ENCODE results near the gene SLF1. TPM values are rescaled to one million over a fixed set of nuclear protein-coding genes. Genes with fewer than 3 reads are reported as not detected.

The SLF1 gene
- total and polyA plus RNA-seq, 2 experiments from 2014 or later: 36.3 to 43.8 TPM

DNA sequence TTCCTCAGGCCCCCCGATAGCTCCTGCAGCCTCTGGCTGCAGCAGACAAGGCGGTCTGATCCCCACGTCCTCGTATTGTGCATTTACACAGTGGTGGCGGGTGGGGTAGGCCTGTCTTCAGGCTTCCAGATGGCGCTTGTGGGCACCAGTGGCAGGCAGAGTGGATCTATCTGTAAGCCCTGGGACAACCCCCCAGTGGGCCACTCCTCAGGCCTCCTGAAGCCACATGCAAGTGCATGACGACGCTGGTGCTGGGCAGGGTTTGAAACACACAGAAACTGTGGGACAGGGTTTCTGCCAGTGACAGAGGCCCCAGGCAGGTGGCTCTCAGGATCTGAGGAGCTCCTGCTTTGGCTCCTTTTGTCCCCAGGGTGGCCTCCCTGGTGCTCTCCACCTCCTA is 42.0 kb downstream of the SLF1 start:
- Histone ChIP-seq H3K27me3 (ENCODE audit: insufficient read depth) (no peaks in the 10 kb centered on the region), H3K27ac (ENCODE audit: low read depth) (no peak overlapping the region), H3F3A (replicated peaks; ENCODE audit: low read depth) (no peaks in the 10 kb centered on the region), H4K20me1 (replicated peaks; ENCODE audit: insufficient read depth) (0 out of 2 replicates have a peak, but pooled peaks cover 5% of the 10 kb centered on the region), H3K36me3 (ENCODE audit: insufficient read depth) (peaks cover 5% of the 10 kb centered on the region; the same call in 1 of the 2 replicates), H2AFZ (no peak overlapping the region), H3K4me2 (no peak overlapping the region), H3K79me2 (replicated peaks; ENCODE audit: insufficient read depth) (peaks cover 17% of the 10 kb centered on the region), H3K4me1 (ENCODE audit: insufficient read depth) (no peaks in the 10 kb centered on the region), H3K4me3 (no peak overlapping the region), H3K9me2 (ENCODE audit: insufficient read depth) (no peaks in the 10 kb centered on the region)
- Mint-ChIP-seq H3K4me1 (no peaks in the 10 kb centered on the region), H3K36me3 (ENCODE audit: low read depth) (peaks cover 62% of the 10 kb centered on the region), H3K27ac (no peak overlapping the region), H3K9me3 (peaks cover 27% of the 10 kb centered on the region; the same call in 2 of the 3 replicates), H3K4me3 (no peak overlapping the region), H3K27me3 (ENCODE audit: insufficient read depth, low read depth, poor library complexity) (peaks cover 6% of the 10 kb centered on the region)
- ATAC-seq (no peak), DNase-seq (ENCODE audit: low spot score) (no peak)
- TF ChIP-seq ZNF114 (CRISPR knock-in tag; IDR thresholded peaks at IDR 0.05) (no peak), ZNF331 (CRISPR knock-in tag; IDR thresholded peaks at IDR 0.05; ENCODE audit: low read depth) (no peak), POLR2AphosphoS5 (IDR thresholded peaks at IDR 0.05; ENCODE audit: low read depth) (no peak), JUNB (IDR thresholded peaks at IDR 0.05; ENCODE audit: unreplicated experiment) (no peak), CREB1 (CRISPR knock-in tag; IDR thresholded peaks at IDR 0.05; ENCODE audit: low read depth) (no peak)
- TF ChIP-seq, protein P1, sequence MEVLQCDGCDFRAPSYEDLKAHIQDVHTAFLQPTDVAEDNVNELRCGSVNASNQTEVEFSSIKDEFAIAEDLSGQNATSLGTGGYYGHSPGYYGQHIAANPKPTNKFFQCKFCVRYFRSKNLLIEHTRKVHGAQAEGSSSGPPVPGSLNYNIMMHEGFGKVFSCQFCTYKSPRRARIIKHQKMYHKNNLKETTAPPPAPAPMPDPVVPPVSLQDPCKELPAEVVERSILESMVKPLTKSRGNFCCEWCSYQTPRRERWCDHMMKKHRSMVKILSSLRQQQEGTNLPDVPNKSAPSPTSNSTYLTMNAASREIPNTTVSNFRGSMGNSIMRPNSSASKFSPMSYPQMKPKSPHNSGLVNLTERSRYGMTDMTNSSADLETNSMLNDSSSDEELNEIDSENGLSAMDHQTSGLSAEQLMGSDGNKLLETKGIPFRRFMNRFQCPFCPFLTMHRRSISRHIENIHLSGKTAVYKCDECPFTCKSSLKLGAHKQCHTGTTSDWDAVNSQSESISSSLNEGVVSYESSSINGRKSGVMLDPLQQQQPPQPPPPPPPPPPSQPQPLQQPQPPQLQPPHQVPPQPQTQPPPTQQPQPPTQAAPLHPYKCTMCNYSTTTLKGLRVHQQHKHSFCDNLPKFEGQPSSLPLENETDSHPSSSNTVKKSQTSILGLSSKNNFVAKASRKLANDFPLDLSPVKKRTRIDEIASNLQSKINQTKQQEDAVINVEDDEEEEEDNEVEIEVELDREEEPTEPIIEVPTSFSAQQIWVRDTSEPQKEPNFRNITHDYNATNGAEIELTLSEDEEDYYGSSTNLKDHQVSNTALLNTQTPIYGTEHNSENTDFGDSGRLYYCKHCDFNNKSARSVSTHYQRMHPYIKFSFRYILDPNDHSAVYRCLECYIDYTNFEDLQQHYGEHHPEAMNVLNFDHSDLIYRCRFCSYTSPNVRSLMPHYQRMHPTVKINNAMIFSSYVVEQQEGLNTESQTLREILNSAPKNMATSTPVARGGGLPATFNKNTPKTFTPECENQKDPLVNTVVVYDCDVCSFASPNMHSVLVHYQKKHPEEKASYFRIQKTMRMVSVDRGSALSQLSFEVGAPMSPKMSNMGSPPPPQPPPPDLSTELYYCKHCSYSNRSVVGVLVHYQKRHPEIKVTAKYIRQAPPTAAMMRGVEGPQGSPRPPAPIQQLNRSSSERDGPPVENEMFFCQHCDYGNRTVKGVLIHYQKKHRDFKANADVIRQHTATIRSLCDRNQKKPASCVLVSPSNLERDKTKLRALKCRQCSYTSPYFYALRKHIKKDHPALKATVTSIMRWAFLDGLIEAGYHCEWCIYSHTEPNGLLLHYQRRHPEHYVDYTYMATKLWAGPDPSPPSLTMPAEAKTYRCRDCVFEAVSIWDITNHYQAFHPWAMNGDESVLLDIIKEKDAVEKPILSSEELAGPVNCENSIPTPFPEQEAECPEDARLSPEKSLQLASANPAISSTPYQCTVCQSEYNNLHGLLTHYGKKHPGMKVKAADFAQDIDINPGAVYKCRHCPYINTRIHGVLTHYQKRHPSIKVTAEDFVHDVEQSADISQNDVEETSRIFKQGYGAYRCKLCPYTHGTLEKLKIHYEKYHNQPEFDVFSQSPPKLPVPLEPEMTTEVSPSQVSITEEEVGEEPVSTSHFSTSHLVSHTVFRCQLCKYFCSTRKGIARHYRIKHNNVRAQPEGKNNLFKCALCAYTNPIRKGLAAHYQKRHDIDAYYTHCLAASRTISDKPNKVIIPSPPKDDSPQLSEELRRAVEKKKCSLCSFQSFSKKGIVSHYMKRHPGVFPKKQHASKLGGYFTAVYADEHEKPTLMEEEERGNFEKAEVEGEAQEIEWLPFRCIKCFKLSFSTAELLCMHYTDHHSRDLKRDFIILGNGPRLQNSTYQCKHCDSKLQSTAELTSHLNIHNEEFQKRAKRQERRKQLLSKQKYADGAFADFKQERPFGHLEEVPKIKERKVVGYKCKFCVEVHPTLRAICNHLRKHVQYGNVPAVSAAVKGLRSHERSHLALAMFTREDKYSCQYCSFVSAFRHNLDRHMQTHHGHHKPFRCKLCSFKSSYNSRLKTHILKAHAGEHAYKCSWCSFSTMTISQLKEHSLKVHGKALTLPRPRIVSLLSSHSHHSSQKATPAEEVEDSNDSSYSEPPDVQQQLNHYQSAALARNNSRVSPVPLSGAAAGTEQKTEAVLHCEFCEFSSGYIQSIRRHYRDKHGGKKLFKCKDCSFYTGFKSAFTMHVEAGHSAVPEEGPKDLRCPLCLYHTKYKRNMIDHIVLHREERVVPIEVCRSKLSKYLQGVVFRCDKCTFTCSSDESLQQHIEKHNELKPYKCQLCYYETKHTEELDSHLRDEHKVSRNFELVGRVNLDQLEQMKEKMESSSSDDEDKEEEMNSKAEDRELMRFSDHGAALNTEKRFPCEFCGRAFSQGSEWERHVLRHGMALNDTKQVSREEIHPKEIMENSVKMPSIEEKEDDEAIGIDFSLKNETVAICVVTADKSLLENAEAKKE (CRISPR knock-in tag; IDR thresholded peaks at IDR 0.05): no peak
- TF ChIP-seq, protein P2, sequence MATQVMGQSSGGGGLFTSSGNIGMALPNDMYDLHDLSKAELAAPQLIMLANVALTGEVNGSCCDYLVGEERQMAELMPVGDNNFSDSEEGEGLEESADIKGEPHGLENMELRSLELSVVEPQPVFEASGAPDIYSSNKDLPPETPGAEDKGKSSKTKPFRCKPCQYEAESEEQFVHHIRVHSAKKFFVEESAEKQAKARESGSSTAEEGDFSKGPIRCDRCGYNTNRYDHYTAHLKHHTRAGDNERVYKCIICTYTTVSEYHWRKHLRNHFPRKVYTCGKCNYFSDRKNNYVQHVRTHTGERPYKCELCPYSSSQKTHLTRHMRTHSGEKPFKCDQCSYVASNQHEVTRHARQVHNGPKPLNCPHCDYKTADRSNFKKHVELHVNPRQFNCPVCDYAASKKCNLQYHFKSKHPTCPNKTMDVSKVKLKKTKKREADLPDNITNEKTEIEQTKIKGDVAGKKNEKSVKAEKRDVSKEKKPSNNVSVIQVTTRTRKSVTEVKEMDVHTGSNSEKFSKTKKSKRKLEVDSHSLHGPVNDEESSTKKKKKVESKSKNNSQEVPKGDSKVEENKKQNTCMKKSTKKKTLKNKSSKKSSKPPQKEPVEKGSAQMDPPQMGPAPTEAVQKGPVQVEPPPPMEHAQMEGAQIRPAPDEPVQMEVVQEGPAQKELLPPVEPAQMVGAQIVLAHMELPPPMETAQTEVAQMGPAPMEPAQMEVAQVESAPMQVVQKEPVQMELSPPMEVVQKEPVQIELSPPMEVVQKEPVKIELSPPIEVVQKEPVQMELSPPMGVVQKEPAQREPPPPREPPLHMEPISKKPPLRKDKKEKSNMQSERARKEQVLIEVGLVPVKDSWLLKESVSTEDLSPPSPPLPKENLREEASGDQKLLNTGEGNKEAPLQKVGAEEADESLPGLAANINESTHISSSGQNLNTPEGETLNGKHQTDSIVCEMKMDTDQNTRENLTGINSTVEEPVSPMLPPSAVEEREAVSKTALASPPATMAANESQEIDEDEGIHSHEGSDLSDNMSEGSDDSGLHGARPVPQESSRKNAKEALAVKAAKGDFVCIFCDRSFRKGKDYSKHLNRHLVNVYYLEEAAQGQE (IDR thresholded peaks at IDR 0.05; ENCODE audit: unreplicated experiment): no peak

All from GM23338 (cell line).